GM19438 (cell line): ENCODE results near the gene ULK4.

Experiments used
- ATAC-seq: cut with Tn5 transposase; IDR thresholded peaks from one replicate; pipeline ENCODE4 v1.9.1; 2021; ENCODE audit warnings: low read depth; ENCODE audit not compliant: unreplicated experiment

The ULK4 gene

DNA sequence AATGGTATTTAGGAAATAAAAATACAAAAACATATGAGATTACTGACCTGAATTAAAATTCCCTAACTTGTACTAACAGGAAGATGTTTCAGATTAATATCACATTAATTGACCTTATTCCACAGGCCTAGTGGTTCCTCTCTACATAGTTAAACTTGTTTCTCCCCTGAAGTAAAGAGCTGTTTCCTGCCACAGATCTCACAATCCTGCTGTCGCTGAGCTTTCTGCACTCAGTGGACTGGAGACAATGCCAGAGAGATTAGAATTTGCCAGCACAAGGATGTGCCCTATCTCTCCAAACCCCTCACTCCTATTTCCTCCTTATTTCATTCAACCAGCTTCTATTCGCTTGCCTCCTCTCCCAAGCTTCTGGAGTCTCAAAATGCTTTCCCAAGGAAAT, 632.0 kb downstream of the ULK4 start:
- ATAC-seq = no peak

DNA sequence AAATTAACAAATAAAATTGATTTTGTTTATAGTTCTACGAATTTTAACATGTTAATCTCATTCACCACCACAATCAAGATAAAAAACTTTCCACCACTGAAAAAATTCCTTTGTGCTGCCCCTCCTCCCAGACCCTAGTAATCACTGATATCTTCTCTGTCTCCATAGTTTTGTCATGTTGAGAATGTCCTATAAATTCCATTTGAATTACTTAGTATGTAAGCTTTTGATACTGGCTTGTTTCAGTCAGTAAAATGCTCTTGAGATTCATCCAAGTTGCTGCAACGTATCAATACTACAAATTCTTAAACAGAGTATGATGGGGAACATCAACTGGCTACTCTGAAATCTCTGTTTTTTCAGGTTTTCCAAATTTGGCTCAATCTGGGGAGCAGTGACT, 633.0 kb downstream of the ULK4 start:
- no peak for ATAC-seq

DNA sequence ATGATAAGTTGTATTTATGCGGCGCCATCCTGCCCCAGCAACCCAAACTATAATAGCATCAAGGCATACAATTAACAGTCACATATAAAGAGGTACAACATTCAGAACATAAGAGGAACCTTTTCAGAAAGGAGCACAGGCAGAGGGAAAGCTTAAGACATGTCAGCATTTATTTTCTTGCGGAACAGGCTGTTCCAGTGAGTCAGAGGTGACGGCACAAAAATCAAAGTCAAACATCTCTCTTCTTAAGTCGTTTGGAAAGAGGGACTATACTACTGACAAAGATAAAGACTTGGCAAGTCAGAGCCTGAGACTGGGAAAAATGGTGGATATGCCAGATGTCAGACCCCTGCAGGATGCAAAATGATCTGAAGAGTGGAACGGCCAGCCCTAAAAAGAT, 634.2 kb downstream of the ULK4 start:
- no peak for ATAC-seq

DNA sequence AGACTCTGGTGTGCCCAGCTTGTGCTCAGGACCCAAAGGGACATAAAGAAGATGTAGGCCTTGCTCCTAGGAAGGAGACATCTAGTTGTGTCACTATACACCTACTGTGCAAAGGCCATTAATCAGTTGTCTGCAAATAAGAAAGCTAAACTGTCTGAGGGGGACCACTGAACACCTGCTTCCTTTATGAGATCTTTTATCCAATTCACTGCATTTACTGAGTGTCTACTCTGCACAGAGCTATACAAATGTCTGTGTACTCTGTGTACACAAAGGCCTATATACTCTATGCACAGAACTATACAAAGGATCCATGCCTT, 637.8 kb downstream of the ULK4 start:
- ATAC-seq = no peak

DNA sequence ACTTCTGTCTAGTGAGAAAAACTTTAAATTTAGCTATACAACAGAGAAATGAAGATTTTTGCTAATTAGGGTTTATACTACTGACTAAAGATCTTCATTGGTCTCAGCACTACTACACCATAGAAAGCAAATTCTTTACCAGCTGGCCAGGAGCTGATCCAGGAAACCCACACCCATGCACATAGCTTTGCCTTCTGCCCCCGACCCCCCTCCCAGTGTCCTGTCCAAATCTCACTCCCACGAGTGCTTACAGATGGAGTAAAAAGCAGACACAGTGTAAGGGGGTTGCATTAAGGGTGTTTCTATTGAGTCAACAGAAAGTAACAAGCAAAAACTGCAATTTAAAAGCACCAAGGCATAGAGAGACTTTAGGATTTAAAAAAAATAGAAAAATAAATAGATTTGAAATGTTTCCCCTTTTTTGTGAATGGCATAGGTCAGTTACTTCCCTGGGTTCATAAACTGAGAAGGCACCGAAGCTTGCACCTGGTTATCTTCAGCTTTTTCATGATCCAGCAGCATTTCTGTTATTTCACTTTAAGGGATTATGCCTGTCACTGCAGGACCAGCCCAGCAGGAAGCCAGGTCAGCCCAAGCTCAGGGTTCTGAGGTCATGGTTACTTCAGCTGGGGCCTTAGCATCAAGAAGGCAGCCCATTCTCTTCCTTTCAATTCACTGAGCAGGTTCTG, 638.3 kb downstream of the ULK4 start:
- ATAC-seq = no peak

DNA sequence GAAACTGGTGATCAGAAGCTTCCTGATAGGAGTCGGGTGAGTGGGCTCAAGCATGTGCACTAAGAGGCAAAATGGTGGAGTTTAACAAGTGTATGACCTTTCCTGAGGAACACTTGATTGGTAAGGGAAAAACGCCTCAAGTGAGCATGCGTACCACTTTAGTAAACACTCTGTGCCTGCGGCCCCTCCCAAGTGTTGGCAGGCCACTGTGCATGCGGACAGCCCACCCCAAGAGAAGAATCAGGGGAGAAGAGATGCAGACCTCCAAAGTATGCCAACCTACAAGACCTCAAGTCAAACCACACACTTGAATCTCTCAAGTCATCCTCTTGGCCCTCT, 640.3 kb downstream of the ULK4 start:
- no peak for ATAC-seq

DNA sequence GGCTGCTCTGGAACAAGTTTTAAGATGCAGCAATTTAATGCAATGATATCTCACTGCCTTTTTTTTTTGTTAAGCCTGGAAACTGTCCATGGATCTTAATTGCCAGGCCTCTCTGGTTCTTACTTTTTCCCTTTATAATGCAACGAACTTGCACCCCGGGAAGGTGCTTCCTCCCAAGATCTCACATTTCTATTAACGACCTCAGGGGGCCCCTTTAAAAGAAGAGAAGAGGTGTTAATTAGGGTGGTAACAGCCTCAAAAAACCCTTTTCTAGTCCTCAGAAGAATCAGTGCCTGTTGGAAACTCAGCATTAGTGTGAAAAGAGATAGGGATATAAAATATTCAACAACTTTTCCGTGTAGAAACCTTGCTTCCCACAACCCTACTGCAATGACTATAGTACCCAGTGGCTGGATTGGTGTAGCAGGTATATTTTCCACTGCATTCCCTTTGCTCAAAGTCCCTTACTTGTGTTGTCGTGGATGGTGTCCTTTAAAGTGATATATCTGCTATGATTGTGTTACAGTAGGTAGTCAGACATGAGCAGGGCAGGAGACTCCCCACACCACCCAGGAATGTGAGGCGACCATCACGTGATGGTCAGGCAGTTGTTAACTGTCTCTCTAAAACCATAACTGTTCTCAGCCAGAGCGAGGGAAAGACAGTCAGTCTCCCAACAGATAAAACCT, 640.8 kb downstream of the ULK4 start:
- no peak for ATAC-seq

DNA sequence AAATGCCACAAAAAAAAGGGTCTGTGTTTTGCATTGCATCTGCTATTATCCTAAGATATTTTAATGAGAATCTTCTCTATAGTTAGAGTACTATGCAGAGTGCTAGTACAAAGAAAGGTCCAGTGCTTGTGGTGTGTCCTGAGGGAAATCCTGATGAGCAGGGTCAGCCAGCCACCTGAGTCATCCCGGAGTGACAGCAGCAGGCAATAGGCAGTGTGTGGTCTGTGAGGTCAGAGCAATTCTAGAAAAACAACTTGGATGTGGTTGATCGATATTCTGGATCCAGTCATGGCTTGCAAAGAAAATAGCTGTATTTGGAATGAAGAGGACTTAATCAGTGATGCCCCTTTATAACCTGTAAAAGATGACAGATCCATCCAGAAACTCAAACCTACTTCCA, 643.4 kb downstream of the ULK4 start:
- ATAC-seq = no peak

DNA sequence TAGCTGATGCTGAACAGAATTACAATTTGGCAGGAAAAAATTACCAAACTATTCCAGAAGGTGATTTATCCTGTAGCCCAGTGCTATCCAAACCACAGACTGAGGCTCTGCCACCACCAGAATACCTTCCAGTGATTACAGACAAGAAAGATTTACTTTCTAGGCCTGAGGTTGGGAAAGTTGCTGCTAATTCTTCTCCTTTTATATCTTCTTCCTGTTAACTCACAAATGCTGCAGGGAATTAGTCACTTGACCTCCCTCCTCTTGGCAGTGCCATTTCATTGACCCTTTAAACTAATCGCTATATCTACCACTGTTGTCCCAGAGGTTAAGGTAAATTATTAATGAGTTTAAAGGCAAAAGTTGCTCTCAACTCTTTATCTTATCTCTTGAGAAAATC, 644.2 kb downstream of the ULK4 start:
- no peak for ATAC-seq

DNA sequence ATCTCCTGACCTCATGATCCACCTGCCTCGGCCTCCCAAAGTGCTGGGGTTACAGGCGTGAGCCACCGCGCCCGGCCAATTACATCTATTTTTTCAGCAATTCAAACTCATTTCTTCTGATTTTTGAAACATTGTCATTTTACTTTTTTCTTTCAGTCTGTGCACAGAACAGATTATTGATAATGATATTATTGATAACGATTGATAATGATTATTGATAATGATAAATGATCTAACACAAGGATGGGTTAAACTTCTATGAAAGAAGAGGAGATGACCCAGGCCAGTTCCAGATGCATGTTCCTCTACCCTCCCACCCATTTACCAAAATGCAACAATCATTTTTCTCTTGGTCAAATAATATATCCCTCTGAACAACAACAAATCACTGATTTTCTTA, 644.6 kb downstream of the ULK4 start:
- no peak for ATAC-seq

DNA sequence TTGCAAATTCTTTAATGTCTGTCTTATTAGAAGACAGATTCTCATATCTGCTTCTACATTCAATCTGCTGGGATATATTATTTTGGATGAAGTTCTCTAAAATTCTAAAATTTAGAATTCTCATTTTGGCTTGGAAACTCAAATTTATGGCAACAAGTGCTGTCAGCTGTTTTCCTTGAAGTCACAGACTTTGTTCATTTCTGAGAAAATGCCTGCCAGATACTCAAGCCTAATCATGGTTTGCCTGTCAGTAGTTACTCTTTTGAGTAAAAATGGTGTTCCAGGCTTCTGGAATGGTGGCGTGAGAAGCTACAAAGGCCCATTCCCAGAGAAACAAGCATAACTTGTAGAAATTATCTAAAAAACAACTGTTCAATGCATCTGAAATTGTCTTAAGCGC, 646.8 kb downstream of the ULK4 start:
- ATAC-seq = no peak

DNA sequence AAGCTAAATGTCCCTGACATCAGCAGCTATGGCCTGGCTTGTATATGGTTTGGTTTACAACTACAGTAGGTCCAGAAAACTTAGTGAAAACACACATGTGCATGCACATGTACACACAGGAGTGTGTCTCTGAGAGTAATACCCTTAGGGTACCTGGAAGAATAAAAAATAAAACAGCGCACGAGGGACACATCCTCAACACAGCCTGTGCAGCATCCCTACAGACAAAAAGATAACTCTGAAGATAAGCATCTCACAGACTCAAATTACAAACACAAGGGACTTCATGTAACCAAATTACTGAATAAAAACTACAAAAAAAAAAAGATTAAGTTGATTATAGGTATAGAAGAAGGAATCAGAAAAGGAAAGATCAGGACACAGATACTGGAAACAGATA, 653.8 kb downstream of the ULK4 start:
- ATAC-seq = no peak

DNA sequence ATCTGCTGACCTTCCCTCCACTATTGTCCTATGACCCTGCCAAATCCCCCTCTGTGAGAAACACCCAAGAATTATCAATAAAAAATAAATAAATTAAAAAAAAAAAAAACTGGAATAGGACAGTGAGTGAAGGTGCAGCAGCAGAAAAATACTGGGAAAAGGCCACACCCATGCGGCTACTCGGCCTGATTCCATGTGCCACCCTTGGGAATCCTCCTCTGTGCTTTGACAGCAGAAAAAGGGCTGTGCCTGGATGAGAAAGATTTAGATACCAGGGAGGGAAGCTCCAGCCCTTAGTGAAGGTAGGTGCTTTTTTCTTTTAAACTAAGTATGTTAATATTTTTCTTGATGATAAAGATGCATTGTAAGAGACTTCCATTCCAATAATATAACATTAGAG, 654.8 kb downstream of the ULK4 start:
- ATAC-seq = no peak

DNA sequence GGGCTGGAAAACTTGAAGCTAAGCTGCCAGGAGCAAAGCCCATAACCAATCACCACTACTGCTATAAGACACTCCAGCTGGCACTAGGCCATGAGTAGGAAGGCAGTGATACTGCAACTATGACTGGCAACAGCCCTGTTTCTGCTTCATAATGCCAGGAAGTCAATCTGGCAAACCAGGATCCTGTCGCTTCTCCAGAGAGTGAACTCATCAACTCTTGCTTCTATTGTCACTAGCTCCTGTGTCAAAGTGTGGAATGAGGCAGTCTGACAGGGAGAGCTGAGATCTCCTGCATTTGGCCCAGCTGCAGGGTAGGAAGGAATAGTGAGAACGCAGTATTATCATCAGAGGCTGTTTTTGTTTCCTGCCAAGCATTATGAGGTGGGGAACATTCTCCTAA, 657.3 kb downstream of the ULK4 start:
- ATAC-seq = no peak

DNA sequence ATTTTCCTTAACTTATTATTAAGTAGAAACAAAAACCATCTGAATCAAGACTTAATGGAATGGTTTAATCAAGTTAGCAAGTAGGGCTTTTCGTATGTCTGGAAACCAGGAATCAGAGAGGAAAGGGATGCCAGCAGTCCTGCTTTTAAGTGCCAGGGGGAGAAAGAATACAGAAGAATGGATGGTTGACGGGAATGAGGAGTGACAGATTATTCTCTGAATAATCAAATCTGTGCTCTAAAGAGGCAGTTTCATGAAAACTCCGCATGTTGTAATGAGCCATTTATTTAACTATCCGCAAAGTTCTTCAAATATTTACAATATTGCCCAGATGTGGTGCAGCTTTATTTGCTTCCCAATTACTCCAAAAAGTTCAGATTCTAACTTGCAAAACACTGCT, 659.6 kb downstream of the ULK4 start:
- ATAC-seq = no peak

DNA sequence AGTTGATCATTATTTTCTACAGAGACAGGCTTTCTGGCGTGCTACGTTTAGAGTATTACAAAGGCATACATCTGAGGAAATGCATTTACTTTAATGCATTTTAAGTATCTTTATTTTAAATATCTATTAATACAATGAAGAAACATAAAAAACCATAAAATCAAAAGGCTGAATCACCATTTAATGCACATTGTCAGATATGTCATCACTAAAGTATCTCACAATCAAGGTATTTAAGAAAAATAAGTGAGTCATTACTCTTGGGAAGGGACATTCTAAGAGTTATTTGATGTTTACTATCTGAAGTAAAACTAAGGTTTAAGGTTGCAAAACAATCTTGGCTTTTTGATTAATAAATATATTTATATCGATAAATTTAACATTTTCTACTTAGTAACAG, 660.4 kb downstream of the ULK4 start:
- no peak for ATAC-seq

DNA sequence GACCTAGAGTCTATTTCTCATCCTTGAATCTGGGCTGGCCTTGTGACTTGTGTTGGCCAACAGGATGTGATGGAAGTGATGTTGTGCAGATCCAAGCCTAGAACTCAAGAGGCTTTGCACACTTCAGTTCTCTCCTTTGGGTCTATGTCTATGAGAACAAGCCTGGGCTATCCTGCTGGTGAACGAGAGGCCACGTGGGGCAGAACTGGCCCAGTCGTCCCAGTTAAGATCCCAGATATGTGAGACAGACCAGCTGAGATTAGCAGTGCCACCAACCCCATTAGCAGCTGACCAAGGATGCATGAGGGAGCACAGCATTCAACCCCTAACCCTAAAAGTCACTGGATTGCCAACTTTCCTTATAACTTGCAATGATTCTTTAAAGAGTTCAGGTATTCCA, 662.9 kb downstream of the ULK4 start:
- ATAC-seq = no peak

DNA sequence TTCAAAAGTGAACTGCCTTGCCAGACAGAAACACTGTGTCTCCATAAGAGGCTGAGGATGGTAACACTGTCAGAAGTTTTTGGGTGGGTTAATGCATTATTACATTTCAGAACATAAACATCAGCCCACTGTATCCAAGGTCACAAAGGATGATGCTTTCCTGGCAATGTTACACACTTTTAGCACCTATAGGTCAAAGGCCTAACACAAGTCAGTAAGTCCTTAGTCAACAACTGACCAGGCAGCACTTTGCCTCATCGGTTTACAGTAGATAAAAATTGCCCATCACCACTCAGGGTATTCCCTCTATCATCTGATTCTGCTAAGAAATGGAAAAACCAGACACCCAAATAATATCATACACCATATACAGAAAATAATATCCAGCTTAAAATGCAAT, 664.2 kb downstream of the ULK4 start:
- ATAC-seq = no peak

DNA sequence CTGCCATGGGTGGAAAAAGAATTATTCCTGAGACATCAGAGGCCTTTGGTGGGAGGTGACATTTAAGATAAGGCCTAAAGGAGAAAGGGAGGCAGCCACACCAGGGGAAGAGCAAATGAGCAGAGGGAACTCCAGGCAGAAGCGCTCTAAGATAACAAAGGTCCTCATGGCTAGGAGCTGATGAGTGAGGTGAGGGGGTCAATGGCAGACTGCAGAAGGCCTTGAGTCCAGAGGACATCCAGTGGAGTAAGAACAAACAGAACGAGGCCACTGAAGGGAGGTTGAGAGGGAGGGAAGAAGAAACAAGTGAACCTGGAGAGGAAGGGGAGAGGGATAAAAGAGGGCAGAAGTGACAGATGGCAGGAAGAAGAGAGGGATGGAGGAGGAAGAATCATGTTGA, 665.3 kb downstream of the ULK4 start:
- ATAC-seq = no peak

DNA sequence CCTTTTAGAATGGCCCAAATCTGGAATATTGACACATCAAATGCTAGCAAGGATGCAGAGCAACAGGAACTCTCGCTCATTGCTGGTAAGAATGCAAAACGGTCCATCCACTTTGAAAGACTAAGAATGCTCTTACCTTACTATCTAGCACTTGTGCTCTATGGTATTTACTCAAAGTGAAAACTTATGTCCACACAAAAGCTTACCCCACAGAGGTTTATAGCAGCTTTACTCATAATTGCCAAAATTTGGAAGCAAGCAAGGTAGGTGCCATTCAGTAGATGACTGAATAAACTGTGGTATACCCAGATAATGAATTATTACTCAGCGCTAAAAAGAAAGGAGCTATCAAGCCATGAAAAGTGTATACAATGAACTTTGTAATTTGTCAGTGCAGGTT, 666.2 kb downstream of the ULK4 start:
- ATAC-seq = no peak

DNA sequence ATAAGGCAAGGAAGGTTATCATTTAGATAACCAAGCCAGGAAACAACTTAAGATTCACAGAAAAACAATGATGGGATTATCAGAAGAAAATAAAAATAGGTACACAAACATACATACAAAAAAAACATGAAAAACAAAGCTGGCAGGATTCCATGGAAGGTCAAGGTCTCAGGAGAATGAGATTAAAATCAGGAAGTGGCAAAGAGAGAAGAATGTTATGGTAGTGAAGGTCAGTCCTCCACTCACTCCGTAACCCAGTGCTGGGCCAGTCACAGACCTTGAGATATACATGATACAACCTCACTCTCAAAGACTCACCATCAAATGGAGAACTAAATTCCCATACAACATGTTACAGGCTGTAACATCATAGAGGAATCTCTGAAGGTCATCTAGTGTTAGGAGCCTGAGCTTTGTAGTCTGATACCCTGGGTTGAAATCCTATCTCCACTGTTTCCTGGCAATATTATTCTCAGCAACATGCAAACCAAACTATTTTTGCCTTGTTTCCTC, 668.7 kb downstream of the ULK4 start:
- ATAC-seq = no peak

DNA sequence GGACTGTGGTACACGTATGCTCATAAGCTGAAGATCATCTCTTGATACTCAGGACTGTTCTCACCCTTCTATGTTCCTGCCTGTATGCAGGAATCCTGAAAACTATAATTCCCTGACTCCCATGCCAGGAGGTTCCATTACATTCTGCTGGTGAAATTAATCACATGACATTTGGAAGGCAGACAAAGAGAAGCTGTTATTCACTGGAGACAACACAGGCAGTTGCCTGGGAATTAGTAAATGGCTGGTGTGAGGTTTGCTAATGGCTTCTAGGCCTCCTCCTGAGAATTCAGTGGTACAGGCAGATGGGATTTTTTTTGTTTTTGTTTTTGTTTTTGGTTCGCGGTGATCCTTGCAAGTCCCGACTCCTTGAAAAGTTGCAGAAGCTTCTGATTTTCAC, 671.2 kb downstream of the ULK4 start:
- ATAC-seq = no peak

DNA sequence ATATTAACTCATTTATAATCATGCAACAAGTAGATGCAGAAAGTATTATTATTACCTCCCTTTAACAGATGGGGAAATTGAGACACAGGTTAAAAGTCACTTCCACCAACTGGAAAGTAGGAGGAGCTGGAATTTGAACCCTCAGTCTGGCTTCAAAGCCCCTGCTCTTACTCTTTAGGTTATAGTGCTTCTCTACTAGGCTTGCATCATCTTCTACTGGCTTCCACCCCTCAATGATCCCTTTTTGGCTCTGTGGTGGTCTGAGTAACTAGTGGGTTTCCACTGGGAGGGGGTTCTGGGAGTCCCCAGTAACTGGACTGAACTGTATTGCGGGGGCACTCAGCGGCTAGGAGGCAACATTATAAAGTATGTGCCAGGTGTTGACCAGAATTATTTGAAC, 671.6 kb downstream of the ULK4 start:
- no peak for ATAC-seq
